H7 (cell line): ENCODE results near the gene ADARB2. TPM values are rescaled to one million over a fixed set of nuclear protein-coding genes. Genes with fewer than 3 reads are reported as not detected.

ENCODE experiments used
- DNase-seq: peaks from one replicate; pipeline ENCODE4 v3.0.0; 2012
- H3K27me3 ChIP-seq: 2 replicates; pipeline ENCODE4 v1.6.0; 2011; ENCODE audit warnings: mild to moderate bottlenecking, low read length; ENCODE audit not compliant: control insufficient read depth, insufficient read depth
- H3K36me3 ChIP-seq: replicated peaks from 2 replicates; pipeline ENCODE4 v1.5.1; 2011; ENCODE audit warnings: low read length; ENCODE audit not compliant: control insufficient read depth, insufficient read depth
- H3K4me3 ChIP-seq: 2 replicates; pipeline ENCODE4 v1.5.1; 2011; ENCODE audit warnings: low read depth, mild to moderate bottlenecking, control low read depth, low read length, moderate library complexity; ENCODE audit not compliant: insufficient read depth
- total RNA-seq: library from RNA; depleted of rRNA; stranded (reverse); fragments of >200 nt; shearing (Covaris generic); gene quantifications from 2 replicates; pipeline ENCODE4 v1.2.3, GENCODE V29; 2014

ADARB2 gene
- total RNA-seq, 1 experiment from 2014 or later: 1.5 TPM

GRCh38 chr10:1573981-1574380 is 163.3 kb downstream of the ADARB2 start:
- no peaks in the 10 kb centered on the region for H3K36me3 ChIP-seq
- H3K27me3 ChIP-seq: no peaks in the 10 kb centered on the region
- no peak overlapping the region for H3K4me3 ChIP-seq
- no peak for DNase-seq

GRCh38 chr10:1573334-1573969 is 163.9 kb downstream of the ADARB2 start:
- Histone ChIP-seq H3K4me3 (no peak overlapping the region), H3K27me3 (no peaks in the 10 kb centered on the region), H3K36me3 (no peaks in the 10 kb centered on the region)
- no peak for DNase-seq

GRCh38 chr10:1572519-1573333 is 164.6 kb downstream of the ADARB2 start:
- Histone ChIP-seq H3K4me3 (no peak overlapping the region), H3K36me3 (no peaks in the 10 kb centered on the region), H3K27me3 (no peaks in the 10 kb centered on the region)
- no peak for DNase-seq

- Histone ChIP-seq H3K4me3 (no peak overlapping the region), H3K27me3 (no peaks in the 10 kb centered on the region)
These were observed 165.6 kb downstream of the ADARB2 start for GRCh38 chr10:1571587-1572237.

GRCh38 chr10:1570416-1571051 is 166.8 kb downstream of the ADARB2 start:
- no peaks in the 10 kb centered on the region for H3K27me3 ChIP-seq
- peak; percentile 83 for DNase-seq

More at GRCh38 chr10:1571587-1572237, 165.6 kb downstream of the ADARB2 start:
- no peak for DNase-seq
- H3K36me3 ChIP-seq: no peaks in the 10 kb centered on the region

GRCh38 chr10:1569208-1569607 is 168.1 kb downstream of the ADARB2 start:
- Histone ChIP-seq H3K36me3 (no peaks in the 10 kb centered on the region), H3K27me3 (no peaks in the 10 kb centered on the region), H3K4me3 (no peak overlapping the region)
- no peak for DNase-seq

More at GRCh38 chr10:1570416-1571051, 166.8 kb downstream of the ADARB2 start:
- Histone ChIP-seq H3K36me3 (no peaks in the 10 kb centered on the region), H3K4me3 (no peak overlapping the region)

- no peak for DNase-seq
- no peaks in the 10 kb centered on the region for H3K27me3 ChIP-seq
- no peaks in the 10 kb centered on the region for H3K36me3 ChIP-seq
- no peak overlapping the region for H3K4me3 ChIP-seq
These were observed 169.4 kb downstream of the ADARB2 start for GRCh38 chr10:1567742-1568495.

- H3K27me3 ChIP-seq: no peaks in the 10 kb centered on the region
- H3K36me3 ChIP-seq: no peaks in the 10 kb centered on the region
- DNase-seq: no peak
- H3K4me3 ChIP-seq: no peak overlapping the region
These were observed 170.2 kb downstream of the ADARB2 start for GRCh38 chr10:1567152-1567551.

- no peak for DNase-seq
- Histone ChIP-seq H3K4me3 (no peak overlapping the region), H3K36me3 (no peaks in the 10 kb centered on the region), H3K27me3 (no peaks in the 10 kb centered on the region)
These were observed 172.5 kb downstream of the ADARB2 start for GRCh38 chr10:1564791-1565190.

GRCh38 chr10:1563028-1563427 is 174.3 kb downstream of the ADARB2 start:
- Histone ChIP-seq H3K4me3 (no peak overlapping the region), H3K36me3 (no peaks in the 10 kb centered on the region), H3K27me3 (no peaks in the 10 kb centered on the region)
- no peak for DNase-seq

- Histone ChIP-seq H3K27me3 (no peaks in the 10 kb centered on the region), H3K36me3 (no peaks in the 10 kb centered on the region), H3K4me3 (no peak overlapping the region)
- DNase-seq: no peak
These were observed 175.5 kb downstream of the ADARB2 start for GRCh38 chr10:1561731-1562337.

- DNase-seq: no peak
- no peaks in the 10 kb centered on the region for H3K36me3 ChIP-seq
- H3K27me3 ChIP-seq: no peaks in the 10 kb centered on the region
- no peak overlapping the region for H3K4me3 ChIP-seq
These were observed 176.7 kb downstream of the ADARB2 start for GRCh38 chr10:1560535-1561192.

GRCh38 chr10:1559761-1560160 is 177.6 kb downstream of the ADARB2 start:
- DNase-seq: no peak
- no peak overlapping the region for H3K4me3 ChIP-seq
- no peaks in the 10 kb centered on the region for H3K27me3 ChIP-seq
- no peaks in the 10 kb centered on the region for H3K36me3 ChIP-seq
